GM12878 (cell line): Measurements from ENCODE around the gene LEMD2.

Experiments
- CHD2 ChIP-seq: IDR thresholded peaks from 2 replicates; pipeline ENCODE4 v1.6.1; 2011; ENCODE audit warnings: low read depth, low read length, improper control_type of control experiment, borderline replicate concordance
- EP300 ChIP-seq, 2 experiments: fragments of 150-350 bp in 1 of 2; IDR thresholded peaks; 2 replicates each; pipeline ENCODE4 v1.6.1; 2011 to 2012; ENCODE audit warnings: low read depth in 2 of 2, low read length in 2 of 2, borderline replicate concordance in 1 of 2, improper control_type of control experiment in 1 of 2, inconsistent platforms in 1 of 2; ENCODE audit not compliant: control insufficient read depth in 1 of 2
- FOXM1 ChIP-seq: IDR thresholded peaks from 2 replicates; pipeline ENCODE4 v1.6.1; 2012; ENCODE audit warnings: low read depth, mild to moderate bottlenecking, inconsistent platforms, low read length, moderate library complexity
- MXI1 ChIP-seq: fragments of 150-350 bp; IDR thresholded peaks from 2 replicates; pipeline ENCODE4 v1.6.1; 2011; ENCODE audit warnings: low read depth, mild to moderate bottlenecking, inconsistent platforms, low read length, improper control_type of control experiment

DNA sequence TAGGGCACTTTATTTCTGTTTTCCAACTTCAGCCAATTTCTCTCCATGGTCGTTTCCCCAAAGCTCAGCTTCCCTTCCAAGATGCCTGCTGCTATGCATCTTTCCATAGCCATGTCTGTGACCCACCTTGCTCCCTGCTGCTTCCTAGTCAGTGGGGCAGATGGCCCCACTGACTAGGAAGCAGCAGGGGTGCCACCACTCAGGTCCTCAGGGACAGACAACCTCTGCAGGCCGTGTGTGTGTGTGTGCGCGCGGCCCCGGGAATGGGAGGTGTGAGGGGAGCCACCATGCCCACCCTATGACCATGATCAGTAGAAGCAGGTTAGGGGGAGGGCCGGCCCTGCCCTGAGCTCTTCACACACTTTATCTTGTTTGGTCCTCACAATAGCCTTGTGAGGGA, 39.5 kb downstream of the LEMD2 start:
- no peak for TF ChIP-seq CHD2
- no peak for TF ChIP-seq FOXM1
- TF ChIP-seq MXI1 = no peak
- TF ChIP-seq EP300 (IDR thresholded peaks at IDR 0.05; ENCODE audit: borderline replicate concordance in 1 of 2, control insufficient read depth in 1 of 2, low read depth in 2 of 2, low read length in 2 of 2) = no peak
